Measurements from ENCODE around the gene NFYB.

Gene NFYB

DNA sequence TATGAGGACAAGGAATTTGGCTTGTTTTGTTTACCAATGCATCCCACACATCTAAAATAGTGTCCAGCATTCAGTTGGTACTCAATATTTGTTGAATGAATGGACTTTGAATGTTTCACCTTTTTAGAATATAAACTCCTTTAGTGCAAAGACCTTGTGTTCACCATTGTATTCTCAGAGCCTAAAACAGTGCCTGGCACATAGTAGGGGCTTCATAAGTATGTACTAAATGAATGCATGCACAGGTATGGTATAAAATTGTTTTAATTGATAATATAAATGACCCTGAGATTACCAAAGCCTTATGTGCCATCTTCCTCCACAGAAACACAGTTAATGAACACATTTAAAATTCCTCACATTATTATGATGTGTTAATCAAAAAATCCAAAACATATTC is 5.0 kb upstream of the NFYB start:
- TF ChIP-seq, protein P1, sequence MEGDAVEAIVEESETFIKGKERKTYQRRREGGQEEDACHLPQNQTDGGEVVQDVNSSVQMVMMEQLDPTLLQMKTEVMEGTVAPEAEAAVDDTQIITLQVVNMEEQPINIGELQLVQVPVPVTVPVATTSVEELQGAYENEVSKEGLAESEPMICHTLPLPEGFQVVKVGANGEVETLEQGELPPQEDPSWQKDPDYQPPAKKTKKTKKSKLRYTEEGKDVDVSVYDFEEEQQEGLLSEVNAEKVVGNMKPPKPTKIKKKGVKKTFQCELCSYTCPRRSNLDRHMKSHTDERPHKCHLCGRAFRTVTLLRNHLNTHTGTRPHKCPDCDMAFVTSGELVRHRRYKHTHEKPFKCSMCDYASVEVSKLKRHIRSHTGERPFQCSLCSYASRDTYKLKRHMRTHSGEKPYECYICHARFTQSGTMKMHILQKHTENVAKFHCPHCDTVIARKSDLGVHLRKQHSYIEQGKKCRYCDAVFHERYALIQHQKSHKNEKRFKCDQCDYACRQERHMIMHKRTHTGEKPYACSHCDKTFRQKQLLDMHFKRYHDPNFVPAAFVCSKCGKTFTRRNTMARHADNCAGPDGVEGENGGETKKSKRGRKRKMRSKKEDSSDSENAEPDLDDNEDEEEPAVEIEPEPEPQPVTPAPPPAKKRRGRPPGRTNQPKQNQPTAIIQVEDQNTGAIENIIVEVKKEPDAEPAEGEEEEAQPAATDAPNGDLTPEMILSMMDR (IDR thresholded peaks at IDR 0.05; ENCODE audit: borderline replicate concordance, insufficient read depth, low read depth, low read length): no peak
- H3K4me3 ChIP-seq (ENCODE audit: low read depth, low read length): no peak overlapping the region

DNA sequence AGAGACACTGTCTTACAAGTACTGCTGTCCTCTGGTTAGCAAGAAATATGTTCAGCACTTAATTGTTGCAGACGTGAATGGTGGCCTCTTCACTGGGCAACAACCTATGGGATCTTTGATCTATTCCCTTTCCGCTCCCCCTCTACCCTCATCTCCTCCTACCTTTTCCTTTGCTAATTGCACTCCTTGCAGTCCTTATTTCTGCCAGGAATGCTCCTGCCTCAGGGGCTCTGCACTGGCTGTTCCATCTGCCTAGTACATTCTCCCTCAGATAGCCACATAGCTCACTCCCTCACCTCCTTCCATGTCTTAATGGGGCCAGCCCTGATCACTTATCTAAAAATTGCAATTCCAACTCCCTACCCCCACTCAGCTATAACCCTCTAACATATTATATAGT is 4.5 kb upstream of the NFYB start:
- TF ChIP-seq, protein P1 (IDR thresholded peaks at IDR 0.05; ENCODE audit: borderline replicate concordance, insufficient read depth, low read depth, low read length): no peak
- no peak overlapping the region for H3K4me3 ChIP-seq (ENCODE audit: low read depth, low read length)

DNA sequence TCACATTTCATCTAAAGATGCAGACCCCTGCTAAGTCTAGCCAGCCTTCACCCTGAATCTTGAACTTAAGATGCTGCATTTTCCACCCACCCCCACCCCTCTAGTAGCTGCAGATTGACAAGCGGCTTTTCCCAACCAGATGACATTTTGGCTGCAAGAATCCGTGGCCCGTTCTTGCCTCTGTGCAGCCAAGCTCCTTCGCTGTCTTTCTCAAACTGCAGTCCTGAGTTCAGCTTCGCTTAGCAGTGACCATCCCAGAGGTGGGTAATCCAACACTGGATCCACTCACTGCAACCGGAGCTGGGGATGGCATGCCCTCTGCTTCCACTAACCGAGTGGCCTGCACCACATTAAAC is 765 bp upstream of the NFYB start:
- TF ChIP-seq, protein P1 (IDR thresholded peaks at IDR 0.05; ENCODE audit: borderline replicate concordance, insufficient read depth, low read depth, low read length): no peak
- no peak overlapping the region for H3K4me3 ChIP-seq (ENCODE audit: low read depth, low read length)

DNA sequence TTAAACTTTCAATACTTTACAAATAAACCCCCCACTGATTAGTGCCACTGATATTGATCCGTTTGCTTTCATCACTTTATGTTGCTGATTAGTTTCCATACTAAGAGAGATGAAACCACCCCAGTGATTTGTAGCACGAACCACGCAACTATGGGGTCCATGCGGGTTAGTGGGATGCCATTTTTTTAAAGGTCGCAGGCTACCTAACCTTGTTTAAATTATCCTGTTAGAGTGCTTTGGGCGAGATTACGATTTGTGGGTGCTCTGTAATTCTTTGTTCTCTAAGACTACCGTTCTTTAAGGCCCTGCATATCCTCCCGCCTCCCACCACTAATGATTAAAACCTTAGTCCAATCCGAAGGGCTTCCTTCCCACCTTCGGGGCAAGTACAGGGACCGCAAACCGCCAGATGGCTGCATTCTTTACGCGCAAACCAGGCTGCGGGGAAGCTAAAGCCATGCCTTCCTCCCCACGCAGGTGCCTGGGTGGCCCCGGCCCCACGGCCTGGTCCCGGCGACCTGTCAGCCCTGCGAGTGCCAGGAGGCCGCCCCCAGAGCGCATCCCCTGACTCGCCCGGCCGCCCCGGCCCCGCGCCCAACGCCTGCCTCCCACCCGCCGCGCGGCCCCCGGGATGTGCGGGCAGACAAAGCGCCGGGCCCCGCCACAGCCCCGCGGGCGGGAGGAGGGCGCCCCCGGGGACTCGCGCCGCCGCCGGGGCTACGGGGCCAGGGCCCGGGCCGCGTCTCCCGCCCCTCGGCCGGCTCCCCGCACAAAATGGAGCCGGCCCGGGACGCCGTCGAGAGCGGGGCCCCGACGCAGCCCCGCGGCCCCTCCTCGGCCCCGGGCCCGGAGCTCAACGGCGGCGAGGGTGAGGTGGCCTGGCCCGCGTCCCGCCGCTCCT is 759 bp downstream of the NFYB start:
- TF ChIP-seq, protein P1 (IDR thresholded peaks at IDR 0.05; ENCODE audit: borderline replicate concordance, insufficient read depth, low read depth, low read length): no peak
- H3K4me3 ChIP-seq (ENCODE audit: low read depth, low read length): peak overlapping the region; percentile 88

DNA sequence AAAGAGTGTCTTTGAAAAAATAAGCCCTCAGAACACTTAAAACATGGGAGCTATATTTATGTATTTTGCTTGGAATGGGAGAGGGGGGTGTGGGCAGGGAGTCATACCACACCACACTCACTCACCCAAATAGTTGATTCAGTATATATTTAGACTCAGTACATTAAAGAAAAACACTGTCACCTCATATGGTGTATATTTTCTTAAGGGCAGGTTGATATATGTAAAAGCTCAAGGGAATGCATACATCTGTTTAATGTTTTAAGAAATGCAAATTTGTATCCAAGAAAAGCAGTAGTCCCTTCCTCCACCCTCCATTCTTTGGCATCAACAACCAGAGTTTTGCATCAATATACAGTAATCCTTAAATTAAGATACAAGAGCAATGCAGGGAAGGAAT is 1.4 kb downstream of the NFYB start:
- TF ChIP-seq, protein P1 (IDR thresholded peaks at IDR 0.05; ENCODE audit: borderline replicate concordance, insufficient read depth, low read depth, low read length): no peak
- peak overlapping the region; percentile 88 for H3K4me3 ChIP-seq (ENCODE audit: low read depth, low read length)

DNA sequence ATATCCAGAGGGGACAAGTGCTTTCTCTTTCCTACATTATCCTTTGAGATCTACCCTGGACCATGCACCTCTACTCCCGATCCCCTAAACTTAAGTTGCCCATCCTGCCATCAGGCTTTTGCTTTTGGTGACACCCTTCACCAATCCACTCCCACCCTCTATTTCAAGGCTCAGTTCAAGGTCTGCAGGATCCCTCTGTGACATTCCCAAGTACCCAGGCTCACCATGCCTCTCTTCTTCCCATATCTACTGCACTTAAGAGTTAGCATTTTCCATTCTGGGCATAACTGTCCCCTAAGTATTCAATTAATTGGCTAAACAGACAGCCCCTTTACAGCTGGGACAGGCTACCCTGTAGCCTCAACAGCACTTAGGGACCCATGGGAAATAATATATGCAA is 3.1 kb downstream of the NFYB start:
- H3K4me3 ChIP-seq (ENCODE audit: low read depth, low read length): no peak overlapping the region
- TF ChIP-seq, protein P1 (IDR thresholded peaks at IDR 0.05; ENCODE audit: borderline replicate concordance, insufficient read depth, low read depth, low read length): no peak

DNA sequence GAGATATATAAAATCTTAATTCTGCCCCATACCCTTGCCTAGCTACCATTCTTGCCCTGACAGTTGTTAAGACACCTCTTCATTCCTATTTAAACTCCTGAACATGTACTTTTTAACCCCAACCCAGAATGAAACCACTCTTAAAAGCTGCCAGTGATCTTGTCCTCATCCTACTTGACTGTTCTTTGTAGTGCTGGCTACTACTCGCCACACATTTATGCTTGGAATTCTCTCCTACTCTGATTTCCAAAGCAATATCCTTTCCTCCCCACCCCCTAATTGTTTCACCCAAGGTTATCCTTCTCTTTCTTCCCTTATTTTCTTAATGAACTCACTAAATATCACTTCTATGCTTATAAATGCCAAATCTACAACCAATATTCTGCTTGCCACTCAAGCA is 4.1 kb downstream of the NFYB start:
- H3K4me3 ChIP-seq (ENCODE audit: low read depth, low read length): no peak overlapping the region
- TF ChIP-seq, protein P1 (IDR thresholded peaks at IDR 0.05; ENCODE audit: borderline replicate concordance, insufficient read depth, low read depth, low read length): no peak
